ENCODE measurements around the gene TMEM132A. TPM values are rescaled to one million over a fixed set of nuclear protein-coding genes. Genes with fewer than 3 reads are reported as not detected.

TMEM132A gene
- total RNA-seq, 1 experiment from 2014 or later, result 95.5 TPM

GRCh38 chr11:60945295-60945667, 21.0 kb downstream of the TMEM132A start:
- no peak overlapping the region for H4K91ac ChIP-seq (ENCODE audit: insufficient read length, low read depth, low read length)
- no peak overlapping the region for H3K23ac ChIP-seq (ENCODE audit: insufficient read length, low read depth, low read length)
- no peaks in the 10 kb centered on the region for H3K27me3 ChIP-seq (ENCODE audit: insufficient read depth, low read length)
- no peak overlapping the region for H3K9ac ChIP-seq (ENCODE audit: extremely low read depth, insufficient read length, low read length)
- no peak overlapping the region for H2AK5ac ChIP-seq (ENCODE audit: insufficient read length, low read length)
- H3K79me2 ChIP-seq (ENCODE audit: insufficient read depth, low read length), result no peaks in the 10 kb centered on the region
- H3K4me1 Mint-ChIP-seq, result peaks cover 25 to 33% of the 10 kb centered on the region in 2 experiments
- no peak overlapping the region for H4K8ac ChIP-seq (replicated peaks; ENCODE audit: insufficient read length, low read depth, low read length)
- H3K56ac ChIP-seq (ENCODE audit: insufficient read length, low read depth, low read length), result no peak overlapping the region
- no peak overlapping the region for H2BK20ac ChIP-seq (ENCODE audit: low read depth, low read length, poor library complexity, severe bottlenecking)
- H3K36me3 Mint-ChIP-seq (ENCODE audit: insufficient read depth in 1 of 3, low read depth in 3 of 3), result peaks cover 0 to 9% (median 2%) of the 10 kb centered on the region in 3 experiments; a peak in 4 of 7 replicates
- no peak overlapping the region for H3K4me2 ChIP-seq (ENCODE audit: insufficient read depth, insufficient read length, low read length)
- no peak overlapping the region for H2BK15ac ChIP-seq (ENCODE audit: low read depth, low read length)
- H3K27ac Mint-ChIP-seq, result no peak overlapping the region
- H3K9me3 Mint-ChIP-seq, result no peaks in the 10 kb centered on the region; a peak in 1 of 5 replicates
- H3T11ph ChIP-seq (ENCODE audit: low read length), result no peak overlapping the region
- no peak overlapping the region for H3K27ac ChIP-seq (ENCODE audit: insufficient read length, low read depth, low read length)
- no peak overlapping the region for H2BK12ac ChIP-seq (ENCODE audit: insufficient read length, low read depth, low read length)
- H2AFZ ChIP-seq (ENCODE audit: low read length), result no peak overlapping the region
- no peak overlapping the region for H3K18ac ChIP-seq (ENCODE audit: insufficient read length, low read depth, low read length)
- no peaks in the 10 kb centered on the region for H3K9me3 ChIP-seq (ENCODE audit: control insufficient read depth, low read depth, low read length)
- H3K4ac ChIP-seq (ENCODE audit: low read depth, low read length), result no peak overlapping the region
- WGBS (ENCODE audit: extremely low coverage, insufficient read length, low lambda C conversion rate), result no CpG with 5 or more reads among the region's 5 CpGs
- no peak overlapping the region for H2BK5ac ChIP-seq (ENCODE audit: insufficient read length, low read length)
- no peak overlapping the region for H4K5ac ChIP-seq (ENCODE audit: insufficient read length, low read depth, low read length)
- H3K79me1 ChIP-seq (ENCODE audit: insufficient read depth, low read depth, low read length, poor library complexity, severe bottlenecking), result no peaks in the 10 kb centered on the region
- no peaks in the 10 kb centered on the region for H3K23me2 ChIP-seq (ENCODE audit: insufficient read length, low read depth, low read length, poor library complexity, severe bottlenecking)
- no peak for TF ChIP-seq CTCF (conservative IDR thresholded peaks at IDR 0.05)
- no peaks in the 10 kb centered on the region for H3K4me1 ChIP-seq (ENCODE audit: insufficient read depth, low read length)
- no peak for DNase-seq
- H2BK120ac ChIP-seq (ENCODE audit: low read depth, low read length, poor library complexity, severe bottlenecking), result no peak overlapping the region
- no peak overlapping the region for H3K14ac ChIP-seq (ENCODE audit: insufficient read depth, low read length)
- no peak overlapping the region for H3K4me3 Mint-ChIP-seq
- H3K27me3 Mint-ChIP-seq (ENCODE audit: low read depth), result peaks cover 19% of the 10 kb centered on the region
- no peaks in the 10 kb centered on the region for H4K20me1 ChIP-seq (ENCODE audit: control insufficient read depth, insufficient read depth, insufficient read length)
